ENCODE data around the gene ITPK1. TPM values are rescaled to one million over a fixed set of nuclear protein-coding genes. Genes with fewer than 3 reads are reported as not detected.

ITPK1 gene
- total RNA-seq, 2 experiments from 2014 or later = 65.7 to 73.0 TPM

DNA sequence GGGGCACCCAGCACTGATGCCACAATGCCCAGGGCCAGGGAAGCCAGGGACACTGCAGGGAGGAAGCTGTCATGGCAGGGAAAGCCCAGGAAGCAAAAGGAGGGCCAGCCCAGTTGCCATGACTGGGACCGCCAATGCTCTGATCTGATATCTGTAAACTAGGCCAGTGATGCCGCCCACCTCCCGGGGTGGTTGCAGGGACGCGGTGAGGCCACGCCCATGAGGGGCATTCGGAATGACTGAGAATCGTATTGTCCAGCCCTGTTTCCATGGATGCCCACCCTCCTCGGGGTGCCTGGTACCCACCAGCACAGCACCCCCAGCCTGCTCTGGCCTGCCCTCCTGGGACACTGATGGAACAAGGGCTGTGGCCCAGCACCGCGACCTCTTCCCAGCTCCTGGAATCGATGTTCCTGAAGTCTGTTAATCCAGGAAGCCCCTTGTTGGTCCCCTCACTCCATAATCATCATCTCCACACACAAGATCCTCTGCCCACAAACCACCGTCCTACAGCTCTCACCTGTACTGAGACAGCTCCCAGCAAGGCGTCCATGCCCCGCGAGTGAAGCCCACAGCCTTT is 144.0 kb downstream of the ITPK1 start:
- ChIA-PET CTCF (no interaction called here), POLR2A (no interaction called here)

DNA sequence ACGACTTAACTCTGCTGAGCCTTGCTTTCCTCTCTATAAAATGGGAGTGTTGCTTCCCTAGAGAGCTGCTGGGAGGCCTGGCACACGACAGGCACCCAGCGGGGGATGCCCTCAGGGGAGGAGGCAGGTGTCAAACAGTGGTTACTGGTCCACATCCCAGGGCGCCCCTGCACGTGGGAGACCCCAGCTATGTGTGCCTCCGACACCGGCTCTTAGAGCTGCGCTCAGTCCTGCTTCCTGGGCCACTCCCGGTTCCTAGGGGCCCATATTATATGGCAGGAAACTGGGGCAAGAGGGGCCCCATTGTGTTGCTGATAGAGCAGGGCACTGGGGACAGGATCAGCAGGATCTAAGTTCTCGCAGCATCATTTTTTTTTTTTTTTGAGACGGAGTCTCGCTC is 145.5 kb downstream of the ITPK1 start:
- POLR2A ChIA-PET = no interaction called here
- CTCF ChIA-PET = interaction anchor here (0.5 kb wide), 1 partner anchor 203 kb away, joined by 4 read pairs; no protein-coding TSS in a partner anchor

DNA sequence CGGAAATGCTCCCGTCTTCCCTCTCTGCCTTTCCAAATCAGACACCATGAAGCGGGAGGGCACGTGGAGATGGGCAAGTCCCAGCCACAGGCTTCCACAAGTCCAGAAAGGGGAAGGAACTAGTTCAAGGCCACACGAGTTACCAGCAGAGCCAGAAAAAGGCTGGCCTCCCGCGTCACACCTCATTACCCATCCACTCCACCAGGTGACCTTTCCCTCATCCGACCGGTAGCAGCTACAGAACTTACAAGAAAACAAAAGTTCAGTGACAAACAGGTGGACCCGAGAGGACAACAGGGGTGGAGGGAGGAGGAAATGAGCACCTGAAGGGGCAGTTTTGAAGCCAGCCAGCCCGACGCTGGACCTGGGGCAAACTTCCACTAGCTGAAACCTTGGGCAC is 145.9 kb downstream of the ITPK1 start:
- ChIA-PET CTCF (interaction anchor here (0.5 kb wide), 1 partner anchor 203 kb away, joined by 4 read pairs; no protein-coding TSS in a partner anchor), POLR2A (no interaction called here)

DNA sequence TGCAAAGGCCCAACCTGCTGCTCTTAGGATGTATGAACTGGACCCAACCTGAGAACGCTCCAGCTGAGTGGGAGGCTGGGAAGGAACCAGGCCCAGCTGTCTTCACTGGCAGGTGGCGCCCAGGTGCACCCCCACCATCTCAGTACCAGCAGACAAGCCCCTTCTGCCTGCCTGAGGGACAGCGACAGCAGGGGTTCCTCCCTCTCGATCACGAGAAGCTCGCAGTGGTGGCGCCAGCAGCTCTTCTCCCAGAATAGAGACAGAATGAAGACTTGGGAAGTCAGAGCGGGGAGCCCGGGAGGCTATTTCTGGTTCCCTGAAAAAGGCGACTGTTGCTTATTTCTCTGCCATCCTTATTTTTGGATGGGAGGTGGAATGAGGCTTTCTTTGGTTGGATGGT is 146.3 kb downstream of the ITPK1 start:
- ChIA-PET CTCF (interaction anchor here (1.2 kb wide), 1 partner anchor 64 kb away, joined by 3 read pairs; no protein-coding TSS in a partner anchor), POLR2A (no interaction called here)

DNA sequence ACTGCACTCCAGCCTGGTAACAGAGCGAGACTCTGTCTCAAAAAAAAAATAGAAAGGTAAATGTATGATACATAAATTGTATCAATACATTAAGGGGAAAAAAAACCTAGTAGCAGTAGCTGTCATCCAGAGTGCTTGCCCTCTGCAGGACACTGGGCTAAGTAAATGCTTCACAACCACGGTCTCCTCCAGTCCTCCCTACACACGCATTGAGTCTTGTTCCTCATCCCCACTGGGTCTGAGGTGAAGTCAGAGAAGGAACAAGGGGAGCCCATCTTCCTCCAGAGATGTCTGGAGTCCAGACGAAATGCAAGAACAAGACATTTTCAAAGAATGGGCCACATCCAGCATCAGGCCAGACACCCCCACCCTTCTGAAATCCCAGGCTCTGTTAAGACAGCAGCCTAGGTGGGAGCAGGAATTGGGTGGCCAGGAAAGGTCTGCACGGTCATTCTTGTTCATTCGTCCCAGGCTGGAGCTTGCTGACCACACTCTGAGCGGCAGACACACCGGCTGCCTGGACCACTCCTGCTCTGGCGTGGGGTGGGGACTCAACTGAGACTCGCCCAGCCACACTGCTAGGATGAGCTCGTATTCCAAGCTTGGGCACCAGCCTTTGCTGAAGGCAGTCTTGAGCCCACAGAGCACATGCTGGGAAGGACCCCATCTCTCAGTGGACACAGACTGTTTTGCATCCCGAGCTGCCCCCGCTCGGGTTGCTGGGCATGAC is 147.3 kb downstream of the ITPK1 start:
- POLR2A ChIA-PET = no interaction called here
- CTCF ChIA-PET = interaction anchor here (1.2 kb wide), 1 partner anchor 65 kb away, joined by 3 read pairs; no protein-coding TSS in a partner anchor

DNA sequence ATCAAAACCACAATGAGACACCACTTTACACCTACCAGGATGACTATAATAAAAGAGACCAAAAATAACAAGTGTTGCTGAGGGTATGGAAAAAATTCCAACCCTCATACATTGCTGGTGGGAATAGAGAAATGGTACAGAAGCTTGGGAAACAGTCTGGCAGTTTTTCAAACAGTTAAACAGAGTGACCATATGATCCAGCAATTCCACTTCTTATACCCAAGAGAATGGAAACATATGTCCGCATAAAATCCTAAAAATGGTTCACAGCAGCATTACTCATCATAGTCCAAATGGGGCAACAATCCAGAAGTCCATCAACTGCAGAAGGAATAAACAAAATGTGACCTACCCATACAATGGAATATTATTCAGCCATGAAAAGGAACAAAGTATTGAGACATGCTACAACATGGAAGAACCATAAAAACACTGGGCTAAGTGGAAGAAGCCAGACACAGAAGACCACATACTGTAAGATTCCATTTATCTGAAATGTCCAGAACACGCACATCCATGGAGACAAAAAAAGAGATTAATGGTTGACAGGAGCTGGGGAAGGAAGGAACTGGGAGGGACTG is 148.3 kb downstream of the ITPK1 start:
- CTCF ChIA-PET = no interaction called here
- POLR2A ChIA-PET = no interaction called here

DNA sequence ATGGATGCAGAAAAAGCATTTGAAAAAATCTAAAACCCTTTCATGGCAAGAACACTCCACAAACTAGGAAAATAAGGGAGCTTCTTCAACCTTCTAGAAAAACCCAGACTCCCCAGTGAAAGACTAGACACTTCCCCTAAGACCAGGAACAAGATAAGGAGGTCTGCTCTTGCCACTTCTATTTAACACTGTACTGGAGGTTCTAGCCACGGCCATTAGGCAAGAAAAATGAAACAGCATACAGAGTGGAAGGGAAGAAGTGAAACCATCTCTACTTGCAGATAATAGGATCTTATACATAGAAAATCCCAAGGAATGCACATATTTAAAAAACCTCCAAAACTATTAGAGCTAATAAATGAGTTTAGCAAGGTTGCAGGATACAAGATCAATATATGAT is 150.4 kb downstream of the ITPK1 start:
- CTCF ChIA-PET = interaction anchor here (1.0 to 4.2 kb wide), 2 partner anchors 10 to 13 kb away, joined by 3 to 13 read pairs; no protein-coding TSS in a partner anchor
- POLR2A ChIA-PET = no interaction called here

DNA sequence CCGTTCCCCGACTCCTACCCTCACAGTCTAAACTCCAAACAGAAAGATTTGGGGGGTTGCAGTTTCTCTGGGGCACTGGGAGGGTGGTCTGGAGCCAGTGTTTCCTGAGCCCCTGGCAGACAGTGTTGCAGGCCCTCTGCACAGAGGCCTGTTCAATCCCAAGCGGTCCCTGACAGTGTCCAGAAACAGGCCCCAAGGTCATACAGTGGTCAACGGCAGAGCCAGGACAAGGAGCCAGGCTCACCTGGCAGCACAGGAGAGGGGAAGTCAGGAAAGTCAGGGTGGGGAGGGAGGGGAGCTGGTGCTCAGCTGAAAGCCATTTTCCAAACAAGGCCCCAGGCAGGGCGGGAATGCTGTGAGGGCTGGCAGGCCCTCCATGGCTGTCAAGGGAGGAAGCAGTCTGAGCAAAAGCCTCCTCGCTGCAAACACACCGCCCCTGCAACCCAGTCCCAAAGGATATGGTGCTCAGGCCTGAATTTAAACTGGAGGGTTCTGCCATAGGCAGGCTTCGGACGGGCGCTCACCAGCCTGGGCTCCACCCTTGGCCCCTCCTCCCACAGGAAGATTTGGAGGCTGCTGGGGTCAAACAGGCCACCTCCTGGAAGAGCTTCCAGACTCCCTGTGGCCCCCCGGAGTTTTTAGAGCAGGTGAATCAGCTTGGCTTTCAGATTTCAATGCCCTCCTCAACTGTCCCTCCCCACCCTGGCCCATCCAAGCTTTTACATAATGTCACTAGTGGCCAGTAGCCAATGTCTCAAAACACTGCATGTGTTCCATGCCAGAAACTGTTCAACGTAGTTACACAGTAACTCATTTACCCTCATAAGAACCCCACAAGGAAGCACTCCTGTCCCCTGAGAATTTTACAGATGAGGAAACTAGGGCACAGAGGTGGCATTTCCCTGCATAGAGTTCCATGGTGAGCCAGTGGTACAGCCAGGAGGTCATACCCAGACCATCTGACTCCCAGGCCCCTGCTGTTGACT is 151.3 kb downstream of the ITPK1 start:
- ChIA-PET CTCF (interaction anchor here (1.0 to 4.2 kb wide), 2 partner anchors 9 to 13 kb away, joined by 3 to 13 read pairs; no protein-coding TSS in a partner anchor), POLR2A (no interaction called here)

DNA sequence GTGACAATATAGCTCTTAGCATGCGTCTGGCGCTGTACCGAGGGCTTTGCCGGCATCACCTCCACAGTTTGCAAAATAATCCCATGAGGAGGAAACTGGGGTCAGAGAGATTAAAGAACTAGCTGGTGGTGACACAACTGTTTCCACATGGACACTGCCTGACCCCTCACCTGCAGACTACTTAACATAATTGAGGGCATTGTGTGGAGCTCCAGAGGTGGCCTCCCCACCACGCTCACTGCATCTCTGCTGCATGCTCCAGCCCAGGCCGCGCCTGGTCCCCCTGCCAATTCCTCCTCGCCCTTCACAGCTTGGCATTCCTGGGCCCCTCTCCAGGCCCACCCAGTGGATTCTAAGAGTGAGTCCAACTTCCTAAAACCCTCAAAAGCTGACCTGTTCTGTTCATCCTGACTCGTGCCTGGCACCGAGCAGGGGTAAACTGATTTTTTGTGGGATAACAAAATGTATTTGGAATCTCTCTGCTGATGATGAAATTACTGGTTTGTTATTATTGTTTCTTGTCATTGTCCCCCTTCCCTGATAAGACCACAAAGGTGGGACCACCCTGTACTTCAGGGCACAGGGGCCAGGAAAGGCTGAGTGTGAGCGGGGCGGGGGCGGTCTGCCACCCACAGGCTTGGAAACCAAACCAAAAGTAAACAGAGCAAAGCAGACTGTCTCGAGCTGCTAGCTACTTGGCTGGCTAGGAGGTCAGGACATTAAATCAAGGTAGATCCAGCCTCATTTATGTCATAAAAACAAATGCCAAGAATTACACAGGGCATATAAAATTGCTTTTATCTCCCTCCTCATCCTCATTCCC is 152.2 kb downstream of the ITPK1 start:
- CTCF ChIA-PET = interaction anchor here (4.2 kb wide), 1 partner anchor 12 kb away, joined by 13 read pairs; no protein-coding TSS in a partner anchor
- POLR2A ChIA-PET = no interaction called here

DNA sequence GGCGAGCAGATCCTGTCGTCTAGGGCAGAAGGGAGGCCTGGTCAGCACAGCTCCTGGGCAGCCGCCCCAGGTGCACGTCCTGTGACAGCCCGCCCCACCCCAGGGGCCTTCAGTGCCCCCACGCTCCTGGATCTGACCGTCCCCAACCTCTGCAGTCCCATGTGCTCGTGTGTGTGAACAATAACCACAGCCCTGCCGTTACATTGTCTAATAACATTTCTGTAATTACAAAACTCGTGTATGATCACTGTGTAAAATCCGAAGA is 153.0 kb downstream of the ITPK1 start:
- ChIA-PET POLR2A (no interaction called here), CTCF (interaction anchor here (4.2 kb wide), 1 partner anchor 11 kb away, joined by 13 read pairs; no protein-coding TSS in a partner anchor)

DNA sequence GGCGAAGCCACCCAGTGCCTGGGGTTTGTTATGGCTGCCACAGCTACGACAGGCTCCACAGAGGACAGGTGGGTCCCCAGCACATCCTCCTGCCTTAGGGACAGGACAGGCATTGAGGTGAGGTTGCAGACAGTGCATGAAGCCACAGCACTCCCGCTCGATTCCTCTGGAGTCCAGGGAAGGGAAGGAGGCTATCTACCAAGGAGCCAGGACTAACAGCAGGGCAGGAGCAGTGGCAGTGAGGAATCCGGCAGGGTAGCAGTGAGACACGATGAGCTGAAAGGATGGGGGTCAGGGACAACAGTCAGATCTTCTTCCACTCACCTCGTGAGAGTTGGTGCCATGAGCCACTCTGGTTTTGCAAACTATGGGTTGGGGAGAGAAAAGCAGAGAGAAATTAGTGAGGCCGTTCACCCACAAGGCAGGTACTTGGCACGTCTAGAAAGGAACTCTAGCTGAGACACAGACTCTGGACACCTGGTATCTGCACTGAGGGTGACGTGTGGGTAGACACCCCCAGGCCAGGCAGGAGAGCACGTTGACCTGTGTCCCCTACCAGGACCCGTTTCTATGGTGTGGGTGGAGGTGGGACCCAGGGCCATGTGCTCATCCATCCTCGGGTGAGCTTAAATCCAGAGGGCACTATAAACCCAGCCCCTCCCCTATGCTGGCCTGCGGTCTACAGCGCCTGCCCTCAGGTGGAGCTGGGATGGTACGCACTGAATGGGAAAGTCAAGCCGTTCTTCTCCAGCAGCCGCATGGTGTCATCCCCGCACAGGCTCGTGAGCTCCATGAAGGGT is 153.5 kb downstream of the ITPK1 start:
- ChIA-PET POLR2A (no interaction called here), CTCF (interaction anchor here (0.7 to 4.2 kb wide), 2 partner anchors 10 to 171 kb away, joined by 3 to 13 read pairs; no protein-coding TSS in a partner anchor)

DNA sequence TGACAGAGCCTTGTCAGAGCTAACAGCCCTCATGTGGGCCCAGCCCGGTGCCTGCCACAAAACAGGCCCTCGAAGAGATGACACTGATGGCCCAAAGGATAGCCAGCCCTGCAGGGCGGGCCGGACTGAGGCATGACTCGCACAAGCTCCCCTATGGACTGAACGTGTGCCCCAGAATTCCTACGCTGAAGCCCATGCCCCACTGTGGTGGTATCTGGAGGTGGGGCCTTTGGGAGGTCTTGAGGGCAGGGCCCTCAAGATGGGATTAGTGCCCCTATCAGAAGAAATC is 154.2 kb downstream of the ITPK1 start:
- ChIA-PET CTCF (interaction anchor here (0.7 kb wide), 1 partner anchor 171 kb away, joined by 3 read pairs; no protein-coding TSS in a partner anchor), POLR2A (no interaction called here)

DNA sequence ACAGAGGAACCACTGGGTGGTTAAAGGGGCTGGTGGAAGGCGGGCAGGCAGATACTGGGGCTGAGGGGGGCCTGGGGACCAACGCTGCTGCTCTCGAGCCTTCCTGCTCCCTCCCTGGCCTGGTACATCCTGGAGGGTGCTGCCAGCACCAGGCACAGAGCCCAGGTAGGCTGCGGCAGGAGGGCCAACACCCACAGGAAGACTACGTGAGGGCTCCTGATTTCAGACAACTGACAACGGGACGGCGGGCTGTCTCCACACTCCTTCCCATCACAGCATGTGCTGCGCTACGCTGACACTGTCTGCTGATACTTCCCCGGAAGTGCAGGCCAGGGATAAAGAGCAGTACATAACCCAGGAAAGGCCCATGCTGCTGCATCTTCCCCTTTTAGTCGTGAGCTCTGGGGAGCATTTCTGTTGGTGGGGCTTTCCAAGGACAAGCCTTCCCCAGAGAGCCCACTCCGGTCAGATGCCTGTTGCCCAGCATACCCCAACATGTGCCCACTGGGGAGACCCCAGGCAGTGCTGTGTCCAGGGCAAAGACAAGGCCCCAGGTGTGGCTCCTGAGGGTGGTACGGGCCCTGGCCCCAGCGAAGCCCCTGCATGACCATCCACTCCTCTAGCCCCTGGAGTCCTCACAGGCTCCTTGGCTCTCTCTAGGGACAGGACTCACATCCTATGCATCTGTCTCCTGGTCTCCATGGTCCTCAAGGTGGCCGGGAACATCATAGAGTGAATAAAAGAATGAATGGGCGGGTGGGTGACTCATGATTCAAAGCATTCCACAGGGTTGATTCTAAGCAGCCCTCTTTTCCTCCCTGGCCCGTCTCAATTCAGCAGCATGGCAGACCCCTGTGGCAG is 154.8 kb downstream of the ITPK1 start:
- POLR2A ChIA-PET = no interaction called here
- CTCF ChIA-PET = no interaction called here

DNA sequence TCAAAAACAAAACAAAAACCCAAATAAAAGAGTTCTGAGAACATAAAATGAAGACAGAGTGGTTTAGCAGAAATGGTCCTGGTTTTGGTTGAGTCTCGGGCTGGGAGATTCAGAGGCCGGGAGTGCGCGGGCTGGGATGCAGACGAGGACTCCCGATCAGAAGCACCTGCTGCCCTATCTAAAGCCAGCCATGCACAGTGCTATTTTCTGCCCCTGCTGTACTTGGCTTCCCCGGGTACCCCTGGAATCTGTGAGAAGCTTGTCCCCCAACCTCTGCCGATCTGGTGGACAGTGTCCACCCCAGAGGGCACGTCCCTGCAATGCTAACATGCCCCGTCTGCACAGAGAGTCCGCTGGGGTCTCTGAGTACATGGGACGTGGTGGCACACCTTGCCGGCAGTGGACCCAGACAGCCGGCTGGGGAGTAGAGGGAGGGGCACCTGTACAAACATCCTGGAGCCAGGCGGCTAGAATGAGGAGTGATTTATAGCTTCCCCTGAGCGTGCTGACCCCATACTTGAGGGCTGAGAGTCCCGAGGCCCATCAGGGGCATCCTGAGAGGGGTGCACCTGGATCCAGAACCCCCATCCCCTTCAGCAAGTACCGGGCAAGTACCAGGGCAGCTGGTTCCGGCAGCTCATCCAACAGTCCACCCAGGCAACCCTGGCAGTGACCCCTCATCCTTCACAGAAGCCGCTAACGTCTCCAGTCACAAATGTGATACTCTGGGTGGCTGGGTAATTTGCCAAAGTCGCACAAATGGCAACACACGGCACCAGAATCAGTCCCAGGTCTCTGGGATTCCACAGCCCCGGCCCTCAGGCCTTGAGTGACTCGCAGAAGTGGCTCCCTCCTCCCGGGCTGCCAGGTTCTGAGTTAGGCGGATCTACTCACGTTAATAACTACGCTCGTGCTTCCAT is 155.7 kb downstream of the ITPK1 start:
- CTCF ChIA-PET = interaction anchor here (0.6 kb wide), 1 partner anchor 171 kb away, joined by 3 read pairs; no protein-coding TSS in a partner anchor
- POLR2A ChIA-PET = no interaction called here

DNA sequence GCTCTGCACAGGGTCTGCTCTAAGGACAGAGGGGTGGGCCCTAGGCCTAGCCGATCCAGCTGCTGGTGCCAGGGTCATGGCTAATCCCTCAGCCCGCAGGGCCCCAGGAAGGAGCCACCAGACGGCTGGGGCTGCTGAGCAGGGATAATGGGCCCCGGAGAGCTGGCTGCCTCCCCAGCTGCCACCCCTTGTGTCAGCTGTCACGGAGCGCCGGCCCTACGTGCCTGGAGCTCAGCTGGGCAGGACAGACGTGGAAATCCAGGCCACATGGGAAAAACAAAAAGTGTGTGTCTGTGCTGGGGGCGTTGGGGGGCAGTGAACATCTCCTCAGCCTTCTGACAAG is 156.6 kb downstream of the ITPK1 start:
- ChIA-PET CTCF (interaction anchor here (0.6 kb wide), 1 partner anchor 172 kb away, joined by 3 read pairs; no protein-coding TSS in a partner anchor), POLR2A (interaction anchor here (0.5 kb wide), 1 partner anchor 825 kb away, joined by 3 read pairs; no protein-coding TSS in a partner anchor)
